ENCODE data around the gene DLG2.
"Not testable (repeated sequence)": the region's sequence is repeated elsewhere in the genome, so short reads cannot be mapped to it uniquely, and the experiment has no call there.

Gene DLG2

GRCh38 chr11:83455356-83455755 lies 2171.8 kb downstream of the DLG2 start:
- DNase-seq (ENCODE audit: low spot score), result no peak

GRCh38 chr11:83454674-83455073 lies 2172.5 kb downstream of the DLG2 start:
- no peak for DNase-seq (ENCODE audit: low spot score)

GRCh38 chr11:83449338-83449913 lies 2177.7 kb downstream of the DLG2 start:
- no peak for DNase-seq (ENCODE audit: low spot score)

GRCh38 chr11:83448686-83449085 lies 2178.5 kb downstream of the DLG2 start:
- no peak for DNase-seq (ENCODE audit: low spot score)

- DNase-seq (ENCODE audit: low spot score), result not testable (repeated sequence)
Observed at GRCh38 chr11:83443880-83444279, 2183.3 kb downstream of the DLG2 start.

- no peak for DNase-seq (ENCODE audit: low spot score)
Observed at GRCh38 chr11:83441601-83442000, 2185.5 kb downstream of the DLG2 start.

GRCh38 chr11:83441171-83441570 lies 2186.0 kb downstream of the DLG2 start:
- no peak for DNase-seq (ENCODE audit: low spot score)

- no peak for DNase-seq (ENCODE audit: low spot score)
Observed at GRCh38 chr11:83438438-83438837, 2188.7 kb downstream of the DLG2 start.

GRCh38 chr11:83437939-83438338 lies 2189.2 kb downstream of the DLG2 start:
- DNase-seq (ENCODE audit: low spot score), result no peak

GRCh38 chr11:83436855-83437254 lies 2190.3 kb downstream of the DLG2 start:
- DNase-seq (ENCODE audit: low spot score), result no peak

GRCh38 chr11:83434812-83435211 lies 2192.3 kb downstream of the DLG2 start:
- not testable (repeated sequence) for DNase-seq (ENCODE audit: low spot score)

- DNase-seq (ENCODE audit: low spot score), result no peak
Observed at GRCh38 chr11:83427943-83428342, 2199.2 kb downstream of the DLG2 start.

GRCh38 chr11:83427501-83427900 lies 2199.6 kb downstream of the DLG2 start:
- DNase-seq (ENCODE audit: low spot score), result no peak

- DNase-seq (ENCODE audit: low spot score), result no peak
Observed at GRCh38 chr11:83425137-83425466, 2202.0 kb downstream of the DLG2 start.

GRCh38 chr11:83424376-83425136 lies 2202.6 kb downstream of the DLG2 start:
- DNase-seq (ENCODE audit: low spot score), result no peak

- DNase-seq (ENCODE audit: low spot score), result not testable (repeated sequence)
Observed at GRCh38 chr11:83422641-83423040, 2204.5 kb downstream of the DLG2 start.

- no peak for DNase-seq (ENCODE audit: low spot score)
Observed at GRCh38 chr11:83410605-83411565, 2216.3 kb downstream of the DLG2 start.

GRCh38 chr11:83409891-83410290 lies 2217.3 kb downstream of the DLG2 start:
- DNase-seq (ENCODE audit: low spot score), result no peak

- DNase-seq (ENCODE audit: low spot score), result no peak
Observed at GRCh38 chr11:83409476-83409875, 2217.7 kb downstream of the DLG2 start.

- DNase-seq (ENCODE audit: low spot score), result no peak
Observed at GRCh38 chr11:83408946-83409345, 2218.2 kb downstream of the DLG2 start.
